ENCODE results near the gene FPR1.

DNA sequence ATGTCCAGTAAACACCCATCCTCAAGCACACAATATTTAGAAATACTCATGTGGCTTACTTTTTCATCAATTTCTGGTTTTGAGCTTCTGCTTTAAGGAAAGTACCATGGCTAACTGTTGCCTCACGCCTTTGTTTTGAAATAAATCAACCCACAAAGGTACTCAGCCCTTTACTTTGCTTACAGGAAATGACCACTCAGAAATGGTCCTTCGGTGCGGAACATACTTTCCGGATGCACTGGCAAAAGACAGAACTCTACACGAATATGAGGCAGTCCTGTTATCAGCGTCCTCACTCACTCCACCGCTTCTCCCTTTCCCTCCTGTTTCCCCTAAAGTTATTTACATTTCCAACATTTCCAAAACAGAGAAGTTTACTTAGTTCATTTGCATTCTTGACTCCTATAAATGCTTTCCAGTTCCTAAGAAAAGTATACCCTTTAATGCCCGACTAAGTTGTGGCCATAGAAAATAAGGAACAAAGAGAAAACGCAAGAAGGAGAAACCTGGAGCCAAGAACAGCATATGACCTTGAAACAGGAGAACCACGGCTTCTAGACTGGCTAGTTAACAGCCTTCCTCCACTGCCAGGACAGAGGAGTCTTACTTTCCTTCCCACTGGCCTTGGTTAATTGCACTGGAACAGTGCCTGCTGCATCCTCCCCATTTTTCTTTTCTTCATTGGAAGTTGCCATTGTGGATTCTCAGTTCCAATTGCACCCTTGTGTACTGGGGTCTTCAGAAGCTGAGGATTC is 19.9 kb upstream of the FPR1 start:
- no peak for TF ChIP-seq GATA3 (IDR thresholded peaks at IDR 0.05; ENCODE audit: low read depth, low read length)
- no peak for TF ChIP-seq GATA2 (IDR thresholded peaks at IDR 0.05; ENCODE audit: low read depth, low read length)

Measured in SH-SY5Y (cell line).